Measurements from ENCODE around the gene LSP1.

Gene LSP1

GRCh38 chr11:1834062-1834610 lies 18.7 kb upstream of the LSP1 start:
- no peaks in the 10 kb centered on the region for H3K36me3 Mint-ChIP-seq (ENCODE audit: low read depth)
- H3K4me3 Mint-ChIP-seq: no peak overlapping the region
- peaks cover 15% of the 10 kb centered on the region for H3K4me1 Mint-ChIP-seq
- H3K27ac Mint-ChIP-seq: no peak overlapping the region
- no peaks in the 10 kb centered on the region for H3K9me3 Mint-ChIP-seq
- TF ChIP-seq CTCF (IDR thresholded peaks at IDR 0.05): no peak
- no peak for DNase-seq
- H3K27me3 Mint-ChIP-seq (ENCODE audit: low read depth, poor library complexity): peaks cover 21% of the 10 kb centered on the region

- DNase-seq: no peak
- H3K4me3 Mint-ChIP-seq: no peak within 1 kb of the TSS
- H3K4me1 Mint-ChIP-seq: peaks cover 15% of the 10 kb centered on the region
- H3K36me3 Mint-ChIP-seq (ENCODE audit: low read depth): no peaks in the 10 kb centered on the region
- peaks cover 17% of the 10 kb centered on the region for H3K27me3 Mint-ChIP-seq (ENCODE audit: low read depth, poor library complexity)
- H3K9me3 Mint-ChIP-seq: no peaks in the 10 kb centered on the region
- no peak within 1 kb of the TSS for H3K27ac Mint-ChIP-seq
- TF ChIP-seq CTCF (IDR thresholded peaks at IDR 0.05): no peak
Observed at GRCh38 chr11:1834779-1835670, 17.9 kb upstream of the LSP1 start, which contains the start of gene SYT8. Gene SYT8, plus strand, starts transcription at chr11:1834990. Its CDS starts 116 bp downstream, at chr11:1835106.

- peaks cover 15% of the 10 kb centered on the region for H3K4me1 Mint-ChIP-seq
- DNase-seq: no peak
- no peak overlapping the region for H3K27ac Mint-ChIP-seq
- H3K27me3 Mint-ChIP-seq (ENCODE audit: low read depth, poor library complexity): peaks cover 16% of the 10 kb centered on the region
- H3K9me3 Mint-ChIP-seq: no peaks in the 10 kb centered on the region
- no peaks in the 10 kb centered on the region for H3K36me3 Mint-ChIP-seq (ENCODE audit: low read depth)
- no peak overlapping the region for H3K4me3 Mint-ChIP-seq
- TF ChIP-seq CTCF (IDR thresholded peaks at IDR 0.05): no peak
Observed at GRCh38 chr11:1835671-1836010, 17.2 kb upstream of the LSP1 start.

GRCh38 chr11:1836011-1836945 lies 16.6 kb upstream of the LSP1 start:
- DNase-seq: no peak
- no peak overlapping the region for H3K27ac Mint-ChIP-seq

More at GRCh38 chr11:1836011-1836945, 16.6 kb upstream of the LSP1 start:
- Mint-ChIP-seq H3K4me3 (no peak overlapping the region), H3K9me3 (no peaks in the 10 kb centered on the region), H3K36me3 (ENCODE audit: low read depth) (no peaks in the 10 kb centered on the region), H3K4me1 (peaks cover 15% of the 10 kb centered on the region), H3K27me3 (ENCODE audit: low read depth, poor library complexity) (peaks cover 12% of the 10 kb centered on the region)
- TF ChIP-seq CTCF (IDR thresholded peaks at IDR 0.05): no peak
